Stomach (tissue), 9 donors: ENCODE data around the gene PSME3IP1. TPM values are rescaled to one million over a fixed set of nuclear protein-coding genes. Genes with fewer than 3 reads are reported as not detected.

ENCODE experiments used
- DNase-seq, 2 donors: peaks; one replicate each; pipeline versions ENCODE4 v3.0.0 to v3.0.0-alpha.2; 2013 to 2019
- H3K27ac ChIP-seq, 5 donors: fragments of 200-600 bp in 4 of 5; sonication (generic) in 4 of 5; one replicate each; pipeline ENCODE4 v1.5.1; 2013 to 2019; ENCODE audit warnings: mild to moderate bottlenecking in 1 of 5, moderate library complexity in 1 of 5
- H3K27me3 ChIP-seq, 3 donors: fragments of 200-600 bp; sonication (generic); one replicate each; pipeline ENCODE4 v1.5.1; 2017 to 2019; ENCODE audit warnings: mixed run types in 1 of 3
- H3K36me3 ChIP-seq, 4 donors: fragments of 200-600 bp; sonication (generic); 1 replicate in 3 of 4; 2 replicates in 1 of 4; pipeline ENCODE4 v1.5.1; 2016 to 2019
- H3K4me1 ChIP-seq, 4 donors: fragments of 200-600 bp; sonication (generic); one replicate each; pipeline ENCODE4 v1.5.1; 2016 to 2019
- H3K4me3 ChIP-seq, 4 donors: fragments of 200-600 bp; sonication (generic) in 3 of 4; one replicate each; pipeline ENCODE4 v1.5.1; 2016 to 2019; ENCODE audit warnings: mild to moderate bottlenecking in 1 of 4
- H3K9me3 ChIP-seq, 4 donors: fragments of 200-600 bp; sonication (generic); one replicate each; pipeline ENCODE4 v1.5.1; 2016 to 2019
- EP300 ChIP-seq: sonication (generic); formaldehyde crosslinking; IDR thresholded peaks from one replicate; pipeline ENCODE4 v1.6.1; 2017; ENCODE audit warnings: antibody characterized with exemption
- POLR2A ChIP-seq, 4 donors: fragments of 450-650 bp; IDR thresholded peaks; one replicate each; pipeline ENCODE4 v1.6.1; 2016; ENCODE audit warnings: antibody characterized with exemption in 4 of 4, control low read depth in 2 of 4, mild to moderate bottlenecking in 1 of 4, moderate library complexity in 1 of 4
- POLR2AphosphoS5 ChIP-seq, 3 donors: sonication (generic); formaldehyde crosslinking; IDR thresholded peaks; one replicate each; pipeline ENCODE4 v1.6.1; 2016; ENCODE audit warnings: antibody characterized with exemption in 3 of 3
- WGBS, 5 donors: extraction: QIAGEN DNeasy Blood & Tissue Kit in 3 of 5; methylation state at CpG; one replicate each; pipeline versions ENCODE4 v1.1.5 to v1.1.7; 2013 to 2018; 5-methylcytosine and 5-hydroxymethylcytosine counted together
- intact Hi-C: fragments of 100-400 bp; cut with DNase I; formaldehyde crosslinking; loops from one replicate; pipeline ENCODE4 v1.15.1; 2023; ENCODE audit warnings: low total_unique reads
- polyA plus RNA-seq, 3 donors: library from polyadenylated mRNA; stranded (reverse); fragments of 200-250 nt; gene quantifications; one replicate each; pipeline ENCODE4 v1.2.3, GENCODE V29; 2013
- total RNA-seq, 5 donors: library from RNA; depleted of rRNA; stranded (reverse); fragments of >200 nt; gene quantifications; one replicate each; pipeline versions ENCODE4 v1.1.0 to v1.2.3, GENCODE V29; 2014 to 2016
- TF ChIP-seq, protein P1 (sequence below), 7 experiments: fragments of 450-650 bp in 4 of 7; fragments of 200-600 bp in 3 of 7; sonication (generic) in 3 of 7; IDR thresholded peaks; one replicate each; pipeline ENCODE4 v1.5.1; 2016 to 2019; ENCODE audit warnings: antibody characterized with exemption in 7 of 7, control low read depth in 2 of 7, mild to moderate bottlenecking in 1 of 7
- donor health status: healthy with polysubstance abuse.
- donor health status: Bipolar disorder and iron deficiency.
- donor health status: healthy.

The PSME3IP1 gene
- total and polyA plus RNA-seq, 8 donors, result 37.4 to 104 (median 63.4) TPM

DNA sequence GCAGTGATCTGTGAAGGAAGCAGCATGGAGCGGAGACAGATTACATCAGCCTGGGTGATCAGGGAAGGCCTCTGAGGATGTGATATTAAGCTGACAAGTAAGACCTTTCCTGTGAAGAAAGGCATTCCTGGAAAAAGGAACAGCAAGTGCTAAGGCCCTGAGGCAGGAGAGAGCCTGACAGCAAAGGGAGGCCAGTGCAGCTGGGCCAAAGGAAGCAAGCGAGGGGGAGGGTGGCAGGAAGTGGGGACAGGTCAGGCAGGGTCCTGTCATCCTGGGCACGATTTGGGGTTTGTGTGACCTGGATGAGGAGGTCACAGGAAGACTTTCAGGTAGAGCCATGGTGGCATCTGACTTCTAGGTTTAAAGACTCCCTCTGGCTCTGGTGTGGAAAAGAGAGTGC is 81.1 kb downstream of the PSME3IP1 start:
- Histone ChIP-seq H3K27ac (no peak overlapping the region), H3K36me3 (no peaks in the 10 kb centered on the region), H3K27me3 (no peaks in the 10 kb centered on the region), H3K4me3 (no peak overlapping the region), H3K9me3 (no peaks in the 10 kb centered on the region), H3K4me1 (peaks cover 0 to 18% (median 0%) of the 10 kb centered on the region in 4 donors)
- no peak for DNase-seq
- 63 to 74% (median 65%) methylated on average over 3 of the region's 3 CpGs for WGBS, 5 donors
- intact Hi-C loops, result no loop called here
- TF ChIP-seq POLR2AphosphoS5 (IDR thresholded peaks at IDR 0.05) (no peak), EP300 (no peak)
- TF ChIP-seq, protein P1, sequence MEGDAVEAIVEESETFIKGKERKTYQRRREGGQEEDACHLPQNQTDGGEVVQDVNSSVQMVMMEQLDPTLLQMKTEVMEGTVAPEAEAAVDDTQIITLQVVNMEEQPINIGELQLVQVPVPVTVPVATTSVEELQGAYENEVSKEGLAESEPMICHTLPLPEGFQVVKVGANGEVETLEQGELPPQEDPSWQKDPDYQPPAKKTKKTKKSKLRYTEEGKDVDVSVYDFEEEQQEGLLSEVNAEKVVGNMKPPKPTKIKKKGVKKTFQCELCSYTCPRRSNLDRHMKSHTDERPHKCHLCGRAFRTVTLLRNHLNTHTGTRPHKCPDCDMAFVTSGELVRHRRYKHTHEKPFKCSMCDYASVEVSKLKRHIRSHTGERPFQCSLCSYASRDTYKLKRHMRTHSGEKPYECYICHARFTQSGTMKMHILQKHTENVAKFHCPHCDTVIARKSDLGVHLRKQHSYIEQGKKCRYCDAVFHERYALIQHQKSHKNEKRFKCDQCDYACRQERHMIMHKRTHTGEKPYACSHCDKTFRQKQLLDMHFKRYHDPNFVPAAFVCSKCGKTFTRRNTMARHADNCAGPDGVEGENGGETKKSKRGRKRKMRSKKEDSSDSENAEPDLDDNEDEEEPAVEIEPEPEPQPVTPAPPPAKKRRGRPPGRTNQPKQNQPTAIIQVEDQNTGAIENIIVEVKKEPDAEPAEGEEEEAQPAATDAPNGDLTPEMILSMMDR (IDR thresholded peaks at IDR 0.05), result no peak

DNA sequence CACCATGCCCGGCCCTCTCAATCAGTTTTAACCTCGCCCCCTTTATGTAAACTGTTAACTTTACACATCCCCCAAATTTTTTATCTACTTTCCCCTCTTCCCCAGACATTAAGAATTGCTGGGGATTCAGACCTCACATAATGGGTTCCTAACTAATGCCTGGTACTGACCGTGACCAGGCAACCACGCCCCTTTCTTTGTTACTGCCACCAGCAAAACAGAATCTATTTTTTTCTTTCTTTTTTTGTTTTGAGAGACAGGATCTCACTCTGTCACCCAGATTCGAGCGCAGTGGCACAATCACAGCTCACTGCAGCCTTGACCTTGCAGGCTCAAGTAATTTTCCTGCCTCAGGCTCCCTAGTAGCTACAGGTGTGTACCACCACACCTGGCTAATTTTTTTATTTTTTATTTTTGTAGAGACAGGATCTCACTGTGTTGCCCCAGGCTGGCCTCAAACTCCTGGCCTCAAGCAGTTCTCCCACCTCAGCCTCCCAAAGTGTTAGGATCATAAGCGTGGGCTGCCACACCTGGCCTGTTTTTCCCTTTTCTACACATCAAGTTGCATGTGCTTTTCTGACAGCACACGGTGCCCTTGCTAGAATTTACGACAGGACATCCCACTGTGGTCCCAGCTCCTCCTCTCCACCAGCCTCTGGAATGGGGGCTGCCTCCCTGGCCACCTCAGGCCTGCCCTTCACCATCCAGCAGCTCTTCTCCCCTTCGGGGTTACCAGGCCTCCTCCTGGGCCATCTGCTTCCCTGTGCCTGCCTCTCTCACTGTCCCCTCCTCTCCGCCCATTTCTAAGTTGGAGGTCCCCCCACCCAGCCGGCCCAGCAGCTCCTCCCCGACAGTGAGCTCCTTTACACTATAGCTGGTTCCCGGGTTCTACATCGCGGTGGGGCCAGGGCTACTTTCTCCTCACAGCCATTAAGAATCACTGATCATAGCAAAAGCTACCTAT is 82.7 kb downstream of the PSME3IP1 start:
- Histone ChIP-seq H3K27ac (no peak overlapping the region), H3K9me3 (no peaks in the 10 kb centered on the region), H3K27me3 (no peaks in the 10 kb centered on the region), H3K36me3 (no peaks in the 10 kb centered on the region), H3K4me3 (no peak overlapping the region), H3K4me1 (peaks cover 0 to 18% (median 0%) of the 10 kb centered on the region in 4 donors)
- intact Hi-C loops, result no loop called here
- WGBS, 5 donors, result 67 to 80% (median 74%) methylated on average over 16 of the region's 16 CpGs
- TF ChIP-seq EP300, result no peak
- TF ChIP-seq POLR2A (IDR thresholded peaks at IDR 0.05), result no peak
- TF ChIP-seq, protein P1 (IDR thresholded peaks at IDR 0.05), result no peak
- no peak for TF ChIP-seq POLR2AphosphoS5 (IDR thresholded peaks at IDR 0.05)
- no peak for DNase-seq

Other genes with a start within 250 kb of the PSME3IP1 start
- 1 to 10 TPM in 1 of 5 donors, not detected in 4; 2.9 TPM for gene CETP, start 224.1 kb downstream of the PSME3IP1 start, total RNA-seq
- gene CETP, start 224.1 kb downstream of the PSME3IP1 start, polyA plus RNA-seq, result under 1 TPM; 0.18 to 0.46 (median 0.19) TPM
- gene NLRC5, start 196.5 kb downstream of the PSME3IP1 start, total RNA-seq, result 100 to 1,000 TPM in 1 of 5 donors, 10 to 100 TPM in 4; 12.5 to 265 (median 40.2) TPM
- 10 to 100 TPM; 11.7 to 24.5 (median 14.2) TPM for gene NLRC5, start 196.5 kb downstream of the PSME3IP1 start, polyA plus RNA-seq
- gene CPNE2, start 93.5 kb downstream of the PSME3IP1 start, total RNA-seq, result 10 to 100 TPM in 4 of 5 donors, 1 to 10 TPM in 1; 8.7 to 55.4 (median 27.4) TPM
- 10 to 100 TPM; 10.7 to 31.8 (median 24.8) TPM for gene CPNE2, start 93.5 kb downstream of the PSME3IP1 start, polyA plus RNA-seq
- gene RSPRY1, start 290 bp upstream of the PSME3IP1 start, total RNA-seq, result 100 to 1,000 TPM in 1 of 5 donors, 10 to 100 TPM in 3, 1 to 10 TPM in 1; 5.5 to 110 (median 46.2) TPM
- 10 to 100 TPM in 1 of 3 donors, 1 to 10 TPM in 2; 8.6 to 13.7 (median 8.8) TPM for gene RSPRY1, start 290 bp upstream of the PSME3IP1 start, polyA plus RNA-seq
- 10 to 100 TPM; 15.6 to 61.6 (median 46.7) TPM for gene ARL2BP, start 59.2 kb upstream of the PSME3IP1 start, total RNA-seq
- 10 to 100 TPM; 24.0 to 46.6 (median 39.8) TPM for gene ARL2BP, start 59.2 kb upstream of the PSME3IP1 start, polyA plus RNA-seq
- gene PLLP, start 98.6 kb upstream of the PSME3IP1 start, total RNA-seq, result 100 to 1,000 TPM in 2 of 5 donors, 10 to 100 TPM in 3; 27.4 to 190 (median 59.1) TPM
- gene PLLP, start 98.6 kb upstream of the PSME3IP1 start, polyA plus RNA-seq, result 10 to 100 TPM; 39.0 to 46.6 (median 43.7) TPM
- gene CCL22, start 172.7 kb upstream of the PSME3IP1 start, total RNA-seq, result under 1 TPM in 1 of 5 donors, not detected in 4; 0.37 TPM
- gene CCL22, start 172.7 kb upstream of the PSME3IP1 start, polyA plus RNA-seq, result under 1 TPM; 0.12 to 0.45 (median 0.15) TPM
- gene CX3CL1, start 186.5 kb upstream of the PSME3IP1 start, total RNA-seq, result 10 to 100 TPM in 1 of 5 donors, 1 to 10 TPM in 2, not detected in 2; 1.3 to 43.8 (median 7.1) TPM
- gene CX3CL1, start 186.5 kb upstream of the PSME3IP1 start, polyA plus RNA-seq, result 10 to 100 TPM in 1 of 3 donors, 1 to 10 TPM in 2; 3.2 to 11.5 (median 6.4) TPM
- not detected for gene CCL17, start 218.7 kb upstream of the PSME3IP1 start, total RNA-seq
- gene CCL17, start 218.7 kb upstream of the PSME3IP1 start, polyA plus RNA-seq, result 1 to 10 TPM in 1 of 3 donors, not detected in 2; 3.9 TPM